BE2C (cell line): ENCODE data around the gene ARHGAP26.

Experiments used
- DNase-seq: peaks from one replicate; pipeline ENCODE4 v3.0.0-alpha.2; 2020
- H3K27me3 ChIP-seq: fragments of 250-450 bp; sonication (Bioruptor Pico); 2 replicates; pipeline ENCODE4 v1.5.1; 2020; ENCODE audit warnings: mild to moderate bottlenecking
- H3K36me3 ChIP-seq: fragments of 250-450 bp; sonication (Bioruptor Pico); 2 replicates; pipeline ENCODE4 v1.5.1; 2020; ENCODE audit warnings: mild to moderate bottlenecking
- H3K4me1 ChIP-seq: fragments of 250-450 bp; sonication (Bioruptor Pico); 2 replicates; pipeline ENCODE4 v1.5.1; 2020
- H3K4me3 ChIP-seq: 2 replicates; pipeline ENCODE4 v1.5.1; 2011; ENCODE audit warnings: low read depth, low read length
- H3K9me3 ChIP-seq: fragments of 250-450 bp; sonication (Bioruptor Pico); 2 replicates; pipeline ENCODE4 v1.5.1; 2020
- CTCF ChIP-seq: IDR thresholded peaks from 2 replicates; pipeline ENCODE4 v1.5.1; 2012; ENCODE audit warnings: mild to moderate bottlenecking, low read depth, low read length

Gene ARHGAP26

GRCh38 chr5:143057580-143057999 is 287.4 kb downstream of the ARHGAP26 start:
- Histone ChIP-seq H3K4me1 (no peaks in the 10 kb centered on the region), H3K4me3 (no peak overlapping the region), H3K36me3 (no peaks in the 10 kb centered on the region), H3K27me3 (no peaks in the 10 kb centered on the region), H3K9me3 (no peaks in the 10 kb centered on the region)
- no peak for TF ChIP-seq CTCF
- DNase-seq = no peak

GRCh38 chr5:143059355-143059754 is 289.2 kb downstream of the ARHGAP26 start:
- TF ChIP-seq CTCF = no peak
- no peaks in the 10 kb centered on the region for H3K9me3 ChIP-seq
- H3K4me3 ChIP-seq = no peak overlapping the region
- DNase-seq = no peak
- H3K4me1 ChIP-seq = no peaks in the 10 kb centered on the region
- no peaks in the 10 kb centered on the region for H3K36me3 ChIP-seq
- H3K27me3 ChIP-seq = no peaks in the 10 kb centered on the region

GRCh38 chr5:143059976-143060765 is 290.0 kb downstream of the ARHGAP26 start:
- Histone ChIP-seq H3K27me3 (no peaks in the 10 kb centered on the region), H3K4me3 (no peak overlapping the region), H3K36me3 (no peaks in the 10 kb centered on the region), H3K4me1 (no peaks in the 10 kb centered on the region), H3K9me3 (no peaks in the 10 kb centered on the region)
- DNase-seq = no peak
- TF ChIP-seq CTCF = no peak

GRCh38 chr5:143061161-143061945 is 291.2 kb downstream of the ARHGAP26 start:
- Histone ChIP-seq H3K36me3 (no peaks in the 10 kb centered on the region), H3K4me3 (no peak overlapping the region), H3K27me3 (no peaks in the 10 kb centered on the region), H3K9me3 (no peaks in the 10 kb centered on the region), H3K4me1 (no peaks in the 10 kb centered on the region; the same call in 1 of the 2 replicates)
- DNase-seq = no peak
- TF ChIP-seq CTCF = no peak

- no peaks in the 10 kb centered on the region for H3K36me3 ChIP-seq
- DNase-seq = no peak
- TF ChIP-seq CTCF = no peak
- H3K27me3 ChIP-seq = no peaks in the 10 kb centered on the region
- no peaks in the 10 kb centered on the region for H3K9me3 ChIP-seq
- H3K4me3 ChIP-seq = no peak overlapping the region
- no peaks in the 10 kb centered on the region; the same call in 1 of the 2 replicates for H3K4me1 ChIP-seq
Measured at GRCh38 chr5:143062379-143062778, 292.2 kb downstream of the ARHGAP26 start.
